ENCODE results near the gene SERPINI1.

Gene SERPINI1

GRCh38 chr3:167783781-167784180 is 48.3 kb downstream of the SERPINI1 start:
- no peak for DNase-seq (ENCODE audit: low spot score)
- no peak overlapping the region for H3K27ac ChIP-seq
- TF ChIP-seq CTCF (IDR thresholded peaks at IDR 0.05) = no peak

GRCh38 chr3:167785790-167786189 is 50.3 kb downstream of the SERPINI1 start:
- DNase-seq (ENCODE audit: low spot score) = no peak
- no peak overlapping the region for H3K27ac ChIP-seq
- TF ChIP-seq CTCF (IDR thresholded peaks at IDR 0.05) = no peak
- H3K4me3 ChIP-seq = no peak overlapping the region

More at GRCh38 chr3:167783781-167784180, 48.3 kb downstream of the SERPINI1 start:
- no peak overlapping the region for H3K4me3 ChIP-seq

- H3K4me3 ChIP-seq = no peak overlapping the region
- DNase-seq (ENCODE audit: low spot score) = no peak
- TF ChIP-seq CTCF (IDR thresholded peaks at IDR 0.05) = no peak
Measured at GRCh38 chr3:167787440-167787839, 51.9 kb downstream of the SERPINI1 start.

GRCh38 chr3:167798443-167798842 is 62.9 kb downstream of the SERPINI1 start:
- no peak overlapping the region for H3K27ac ChIP-seq
- no peak overlapping the region for H3K4me3 ChIP-seq
- TF ChIP-seq CTCF (IDR thresholded peaks at IDR 0.05) = no peak
- DNase-seq (ENCODE audit: low spot score) = no peak

More at GRCh38 chr3:167787440-167787839, 51.9 kb downstream of the SERPINI1 start:
- H3K27ac ChIP-seq = no peak overlapping the region

GRCh38 chr3:167808910-167809309 is 73.4 kb downstream of the SERPINI1 start:
- H3K4me3 ChIP-seq = no peak overlapping the region
- H3K27ac ChIP-seq = peak overlapping the region in 1 of 2 donors; percentile 9
- TF ChIP-seq CTCF (IDR thresholded peaks at IDR 0.05) = no peak
- DNase-seq (ENCODE audit: low spot score) = no peak

- H3K4me3 ChIP-seq = no peak overlapping the region
- DNase-seq (ENCODE audit: low spot score) = no peak
- H3K27ac ChIP-seq = peak overlapping the region in 1 of 2 donors; percentile 35
- no peak for TF ChIP-seq CTCF (IDR thresholded peaks at IDR 0.05)
Measured at GRCh38 chr3:167810236-167810635, 74.7 kb downstream of the SERPINI1 start.

- Histone ChIP-seq H3K27ac (peak overlapping the region; percentile 13 to 35), H3K4me3 (peak overlapping the region; percentile 10)
- TF ChIP-seq CTCF (IDR thresholded peaks at IDR 0.05) = no peak
- no peak for DNase-seq (ENCODE audit: low spot score)
Measured at GRCh38 chr3:167811031-167811430, 75.5 kb downstream of the SERPINI1 start.

Data from coronary artery (tissue), 2 donors.